Amygdala (tissue), 56 donors: ENCODE measurements around the gene VPS11.

ENCODE experiments used
- DNase-seq, 56 donors: peaks; one replicate each; lab custom pipeline; 2025; lab: John Stamatoyannopoulos, UW

The VPS11 gene

GRCh38 chr11:119116601-119117000, 49.0 kb downstream of the VPS11 start:
- no peak for DNase-seq

DNA sequence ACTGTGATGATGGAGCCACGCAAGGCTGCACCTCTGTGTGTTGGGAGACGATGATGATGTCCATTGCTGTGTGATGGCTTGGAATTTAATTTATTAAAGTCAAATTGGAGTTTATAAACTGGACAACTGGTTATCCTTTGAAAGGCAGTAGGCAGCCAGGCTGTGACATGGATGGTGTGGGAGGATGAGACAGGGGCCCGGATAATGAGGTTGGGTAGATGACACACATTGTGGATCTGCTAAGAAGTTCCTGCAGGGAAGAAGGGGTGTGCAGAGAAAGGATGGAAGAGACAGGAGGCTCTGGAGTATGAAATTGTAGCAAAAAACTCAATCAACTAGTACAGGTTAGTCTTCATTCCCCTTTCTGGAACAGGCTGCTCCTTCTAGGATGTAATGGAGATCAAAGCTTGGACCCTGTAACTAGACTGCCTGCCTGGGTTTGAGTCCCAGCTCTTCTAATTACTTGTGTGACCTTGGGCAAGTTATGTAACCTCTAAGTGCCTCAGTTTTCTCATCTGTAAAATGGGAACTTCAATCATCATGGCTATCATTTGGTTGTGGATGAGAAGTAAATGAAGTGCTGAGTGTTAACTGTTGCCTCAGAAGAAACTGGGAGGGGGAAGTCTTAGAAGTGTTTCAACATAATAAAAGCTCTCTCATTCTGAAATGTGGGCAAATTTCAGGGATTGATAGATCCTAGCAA, 49.5 kb downstream of the VPS11 start:
- DNase-seq, result no peak

GRCh38 chr11:119118227-119118626, 50.6 kb downstream of the VPS11 start:
- no peak for DNase-seq

GRCh38 chr11:119118946-119119345, 51.3 kb downstream of the VPS11 start:
- no peak for DNase-seq

GRCh38 chr11:119120639-119121007, 53.0 kb downstream of the VPS11 start:
- DNase-seq, result no peak

- DNase-seq, result peak; percentile 95 to 100 (median 99)
Observed at GRCh38 chr11:119121008-119121810, 53.6 kb downstream of the VPS11 start, which contains the start of gene HINFP. Gene HINFP (plus strand): TSS chr11:119121580. CDS start chr11:119126945, 5,365 bp downstream.

DNA sequence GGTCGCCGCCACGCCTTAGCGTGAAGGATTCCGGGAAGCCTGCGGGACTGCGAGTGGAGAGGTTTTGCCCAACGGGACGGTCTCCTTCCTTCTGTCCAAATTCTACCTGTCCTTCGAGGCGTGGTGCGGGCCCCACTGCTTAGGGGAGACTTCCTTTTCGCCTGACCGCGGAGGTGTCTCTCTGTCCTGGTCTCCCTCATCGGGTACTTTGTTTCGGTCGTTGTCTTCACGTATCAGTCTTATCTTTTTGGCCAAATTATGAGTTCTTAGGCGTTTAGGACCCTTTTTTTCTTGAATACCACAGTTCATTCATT, 54.1 kb downstream of the VPS11 start:
- no peak for DNase-seq

DNA sequence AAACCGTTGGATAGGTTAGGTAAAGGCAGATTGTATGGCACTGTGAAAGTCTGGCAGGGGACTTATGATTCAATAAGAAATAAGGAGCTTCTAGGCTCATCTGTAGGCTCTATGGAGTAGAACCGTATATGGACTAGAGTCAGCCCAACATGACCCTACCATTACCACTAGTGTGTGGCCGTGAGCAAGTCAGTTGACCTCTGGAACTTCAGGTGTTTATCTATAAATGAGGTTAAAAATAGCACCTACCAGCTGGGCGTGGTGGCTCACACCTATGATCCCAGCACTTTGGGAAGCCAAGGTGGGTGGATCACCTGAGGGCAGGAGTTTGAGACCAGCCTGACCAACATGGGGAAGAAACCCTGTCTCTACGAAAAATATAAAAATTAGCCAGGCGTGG, 58.2 kb downstream of the VPS11 start:
- DNase-seq, result no peak

- no peak for DNase-seq
Observed at GRCh38 chr11:119126675-119127268, 59.2 kb downstream of the VPS11 start.

DNA sequence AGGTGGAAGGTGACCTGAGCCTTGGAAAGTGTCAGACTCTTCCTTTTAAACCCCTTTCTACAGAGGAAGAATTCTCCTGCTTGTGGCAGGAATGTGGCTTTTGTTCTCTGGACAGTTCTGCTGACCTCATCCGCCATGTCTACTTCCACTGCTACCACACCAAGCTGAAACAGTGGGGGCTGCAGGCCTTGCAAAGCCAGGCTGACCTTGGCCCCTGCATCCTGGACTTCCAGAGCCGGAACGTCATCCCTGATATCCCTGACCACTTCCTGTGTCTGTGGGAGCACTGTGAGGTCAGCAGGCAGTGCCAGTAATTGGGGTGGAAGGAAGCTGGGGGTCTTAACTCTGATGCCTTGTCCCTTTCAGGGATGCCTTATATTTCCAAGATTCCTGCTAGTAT, 63.0 kb downstream of the VPS11 start:
- no peak for DNase-seq
